Uterus (tissue), 2 donors: ENCODE measurements around the gene RPS8.

ENCODE experiments used
- POLR2A ChIP-seq, 2 donors: fragments of 450-650 bp; IDR thresholded peaks; one replicate each; pipeline ENCODE4 v1.6.1; 2016; ENCODE audit warnings: antibody characterized with exemption in 2 of 2, mild to moderate bottlenecking in 1 of 2, moderate library complexity in 1 of 2
- TF ChIP-seq, protein P1 (sequence below), 4 experiments: fragments of 200-600 bp in 2 of 4; fragments of 450-650 bp in 2 of 4; sonication (generic) in 2 of 4; IDR thresholded peaks; one replicate each; pipeline ENCODE4 v1.5.1; 2016 to 2019; ENCODE audit warnings: antibody characterized with exemption in 4 of 4, mild to moderate bottlenecking in 2 of 4, moderate library complexity in 1 of 4

- TF ChIP-seq, protein P1, sequence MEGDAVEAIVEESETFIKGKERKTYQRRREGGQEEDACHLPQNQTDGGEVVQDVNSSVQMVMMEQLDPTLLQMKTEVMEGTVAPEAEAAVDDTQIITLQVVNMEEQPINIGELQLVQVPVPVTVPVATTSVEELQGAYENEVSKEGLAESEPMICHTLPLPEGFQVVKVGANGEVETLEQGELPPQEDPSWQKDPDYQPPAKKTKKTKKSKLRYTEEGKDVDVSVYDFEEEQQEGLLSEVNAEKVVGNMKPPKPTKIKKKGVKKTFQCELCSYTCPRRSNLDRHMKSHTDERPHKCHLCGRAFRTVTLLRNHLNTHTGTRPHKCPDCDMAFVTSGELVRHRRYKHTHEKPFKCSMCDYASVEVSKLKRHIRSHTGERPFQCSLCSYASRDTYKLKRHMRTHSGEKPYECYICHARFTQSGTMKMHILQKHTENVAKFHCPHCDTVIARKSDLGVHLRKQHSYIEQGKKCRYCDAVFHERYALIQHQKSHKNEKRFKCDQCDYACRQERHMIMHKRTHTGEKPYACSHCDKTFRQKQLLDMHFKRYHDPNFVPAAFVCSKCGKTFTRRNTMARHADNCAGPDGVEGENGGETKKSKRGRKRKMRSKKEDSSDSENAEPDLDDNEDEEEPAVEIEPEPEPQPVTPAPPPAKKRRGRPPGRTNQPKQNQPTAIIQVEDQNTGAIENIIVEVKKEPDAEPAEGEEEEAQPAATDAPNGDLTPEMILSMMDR (IDR thresholded peaks at IDR 0.05), result no peak
- TF ChIP-seq POLR2A (IDR thresholded peaks at IDR 0.05), result no peak
Observed at GRCh38 chr1:44785501-44786137, 10.3 kb downstream of the RPS8 start.
